Measurements from ENCODE around the gene GRK2. TPM values are rescaled to one million over a fixed set of nuclear protein-coding genes. Genes with fewer than 3 reads are reported as not detected.

GRK2 gene
- total RNA-seq, 1 experiment from 2014 or later = 56.3 TPM

- no peak overlapping the region for H3K4me3 Mint-ChIP-seq
- Histone ChIP-seq H3K56ac (ENCODE audit: insufficient read length, low read depth, low read length) (no peak overlapping the region), H3K18ac (ENCODE audit: insufficient read length, low read depth, low read length) (no peak overlapping the region), H2AK5ac (ENCODE audit: insufficient read length, low read length) (no peak overlapping the region), H3K9ac (ENCODE audit: extremely low read depth, insufficient read length, low read length) (no peak overlapping the region), H3K4me2 (ENCODE audit: insufficient read depth, insufficient read length, low read length) (no peak overlapping the region), H4K20me1 (ENCODE audit: control insufficient read depth, insufficient read depth, insufficient read length) (no peaks in the 10 kb centered on the region), H4K91ac (ENCODE audit: insufficient read length, low read depth, low read length) (no peak overlapping the region), H3K4me1 (ENCODE audit: insufficient read depth, low read length) (peaks cover 4% of the 10 kb centered on the region; the same call in 1 of the 2 replicates), H2BK15ac (ENCODE audit: low read depth, low read length) (no peak overlapping the region), H3K9me3 (ENCODE audit: control insufficient read depth, low read depth, low read length) (no peaks in the 10 kb centered on the region), H2AFZ (ENCODE audit: low read length) (no peak overlapping the region), H4K5ac (ENCODE audit: insufficient read length, low read depth, low read length) (no peak overlapping the region), H2BK12ac (ENCODE audit: insufficient read length, low read depth, low read length) (no peak overlapping the region), H3K14ac (ENCODE audit: insufficient read depth, low read length) (no peak overlapping the region), H2BK120ac (ENCODE audit: low read depth, low read length, poor library complexity, severe bottlenecking) (no peak overlapping the region), H3K79me1 (ENCODE audit: insufficient read depth, low read depth, low read length, poor library complexity, severe bottlenecking) (no peaks in the 10 kb centered on the region), H3K23ac (ENCODE audit: insufficient read length, low read depth, low read length) (no peak overlapping the region), H3K79me2 (ENCODE audit: insufficient read depth, low read length) (no peaks in the 10 kb centered on the region), H3K27me3 (ENCODE audit: insufficient read depth, low read length) (no peaks in the 10 kb centered on the region), H3K27ac (ENCODE audit: insufficient read length, low read depth, low read length) (no peak overlapping the region), H4K8ac (replicated peaks; ENCODE audit: insufficient read length, low read depth, low read length) (no peak overlapping the region), H2BK5ac (ENCODE audit: insufficient read length, low read length) (no peak overlapping the region), H3K4ac (ENCODE audit: low read depth, low read length) (no peak overlapping the region), H3T11ph (ENCODE audit: low read length) (no peak overlapping the region), H2BK20ac (ENCODE audit: low read depth, low read length, poor library complexity, severe bottlenecking) (no peak overlapping the region), H3K23me2 (ENCODE audit: insufficient read length, low read depth, low read length, poor library complexity, severe bottlenecking) (no peaks in the 10 kb centered on the region)
- TF ChIP-seq, protein P1, sequence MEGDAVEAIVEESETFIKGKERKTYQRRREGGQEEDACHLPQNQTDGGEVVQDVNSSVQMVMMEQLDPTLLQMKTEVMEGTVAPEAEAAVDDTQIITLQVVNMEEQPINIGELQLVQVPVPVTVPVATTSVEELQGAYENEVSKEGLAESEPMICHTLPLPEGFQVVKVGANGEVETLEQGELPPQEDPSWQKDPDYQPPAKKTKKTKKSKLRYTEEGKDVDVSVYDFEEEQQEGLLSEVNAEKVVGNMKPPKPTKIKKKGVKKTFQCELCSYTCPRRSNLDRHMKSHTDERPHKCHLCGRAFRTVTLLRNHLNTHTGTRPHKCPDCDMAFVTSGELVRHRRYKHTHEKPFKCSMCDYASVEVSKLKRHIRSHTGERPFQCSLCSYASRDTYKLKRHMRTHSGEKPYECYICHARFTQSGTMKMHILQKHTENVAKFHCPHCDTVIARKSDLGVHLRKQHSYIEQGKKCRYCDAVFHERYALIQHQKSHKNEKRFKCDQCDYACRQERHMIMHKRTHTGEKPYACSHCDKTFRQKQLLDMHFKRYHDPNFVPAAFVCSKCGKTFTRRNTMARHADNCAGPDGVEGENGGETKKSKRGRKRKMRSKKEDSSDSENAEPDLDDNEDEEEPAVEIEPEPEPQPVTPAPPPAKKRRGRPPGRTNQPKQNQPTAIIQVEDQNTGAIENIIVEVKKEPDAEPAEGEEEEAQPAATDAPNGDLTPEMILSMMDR (conservative IDR thresholded peaks at IDR 0.05) = no peak
- H3K27me3 Mint-ChIP-seq (ENCODE audit: low read depth) = peaks cover 2% of the 10 kb centered on the region; the same call in 1 of the 2 replicates
- no peaks in the 10 kb centered on the region; a peak in 1 of 5 replicates for H3K9me3 Mint-ChIP-seq
- peaks cover 11% of the 10 kb centered on the region in 2 experiments for H3K4me1 Mint-ChIP-seq
- no peak overlapping the region for H3K27ac Mint-ChIP-seq
- no peak for DNase-seq
- WGBS (ENCODE audit: extremely low coverage, insufficient read length, low lambda C conversion rate) = no CpG with 5 or more reads among the region's 13 CpGs
- peaks cover 19 to 60% (median 55%) of the 10 kb centered on the region in 3 experiments; a peak in 6 of 7 replicates for H3K36me3 Mint-ChIP-seq (ENCODE audit: insufficient read depth in 1 of 3, low read depth in 3 of 3)
These were observed 17.2 kb downstream of the GRK2 start for GRCh38 chr11:67283481-67283963.

All from H9 (cell line).